Thyroid gland (tissue), 4 donors: ENCODE data around the gene WDR7. TPM values are rescaled to one million over a fixed set of nuclear protein-coding genes. Genes with fewer than 3 reads are reported as not detected.
A peak's percentile ranks its signal among the peaks of the same experiment; 100 is the strongest.

Source experiments
- DNase-seq, 2 donors: peaks; one replicate each; pipeline ENCODE4 v3.0.0-alpha.2; 2019
- H3K27ac ChIP-seq, 3 donors: fragments of 200-600 bp; sonication (generic); 1 replicate in 2 of 3; 2 replicates in 1 of 3; pipeline ENCODE4 v1.5.1; 2016 to 2019; ENCODE audit warnings: mild to moderate bottlenecking in 1 of 3, moderate library complexity in 1 of 3
- H3K27me3 ChIP-seq: fragments of 200-600 bp; sonication (generic); one replicate; pipeline ENCODE4 v1.5.1; 2019
- H3K36me3 ChIP-seq, 2 donors: fragments of 200-600 bp; sonication (generic); one replicate each; pipeline ENCODE4 v1.5.1; 2016 to 2019
- H3K4me1 ChIP-seq, 2 donors: fragments of 200-600 bp; sonication (generic); one replicate each; pipeline ENCODE4 v1.5.1; 2017 to 2019
- H3K4me3 ChIP-seq, 3 donors: fragments of 200-600 bp; sonication (generic); replicated peaks in 1 of 3; 1 replicate in 2 of 3; 2 replicates in 1 of 3; pipeline ENCODE4 v1.5.1; 2016; ENCODE audit warnings: mild to moderate bottlenecking in 1 of 3
- H3K9me3 ChIP-seq: fragments of 200-600 bp; sonication (generic); one replicate; pipeline ENCODE4 v1.5.1; 2017
- POLR2A ChIP-seq, 2 donors: fragments of 450-650 bp; IDR thresholded peaks; one replicate each; pipeline ENCODE4 v1.6.1; 2017; ENCODE audit warnings: antibody characterized with exemption in 2 of 2, mild to moderate bottlenecking in 2 of 2, moderate library complexity in 1 of 2
- WGBS, 2 donors: methylation state at CpG; one replicate each; pipeline ENCODE4 v1.1.5; 2017; 5-methylcytosine and 5-hydroxymethylcytosine counted together
- intact Hi-C: fragments of 100-400 bp; cut with DNase I; formaldehyde crosslinking; loops from one replicate; pipeline ENCODE4 v1.15.1; 2023
- total RNA-seq, 4 donors: library from RNA; depleted of rRNA; stranded (reverse); fragments of >200 nt; gene quantifications; one replicate each; pipeline ENCODE4 v1.2.3, GENCODE V29; 2016
- TF ChIP-seq, protein P1 (sequence below), 6 experiments: fragments of 200-600 bp in 3 of 6; fragments of 450-650 bp in 3 of 6; sonication (generic) in 3 of 6; IDR thresholded peaks; one replicate each; pipeline ENCODE4 v1.5.1; 2016 to 2019; ENCODE audit warnings: antibody characterized with exemption in 6 of 6, mild to moderate bottlenecking in 2 of 6, inconsistent platforms in 1 of 6, moderate library complexity in 1 of 6

The WDR7 gene
- total RNA-seq, 4 donors from 2014 or later, result 42.0 to 88.8 (median 49.6) TPM

DNA sequence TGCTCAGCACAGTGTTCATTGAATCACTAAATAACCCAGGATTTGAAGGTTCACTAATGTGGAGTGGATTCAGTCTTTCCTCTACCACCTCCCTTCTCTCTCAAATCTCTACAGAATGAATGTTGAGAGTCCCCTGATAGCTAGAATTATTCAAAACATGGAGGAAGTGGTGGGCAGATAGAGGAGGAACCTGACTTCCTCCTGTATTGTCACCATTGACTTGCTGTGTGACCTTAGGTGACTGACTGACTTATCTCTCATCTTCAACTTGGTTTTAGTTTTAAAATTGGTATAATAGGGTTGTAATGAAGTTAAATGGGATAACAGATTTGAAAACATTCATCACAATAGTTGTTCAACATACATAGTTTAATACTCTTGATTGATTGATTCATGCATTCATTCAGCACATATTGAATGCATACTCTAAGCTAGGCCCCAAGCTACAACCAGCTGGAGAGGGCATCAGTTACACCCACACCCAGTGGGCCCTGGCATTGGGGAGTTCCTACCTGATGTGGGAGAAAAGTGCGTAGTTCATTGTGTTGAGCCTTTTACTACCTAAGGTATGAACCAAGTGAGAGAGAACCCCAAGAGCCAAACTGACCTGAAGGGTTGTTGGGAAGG is 96.0 kb downstream of the WDR7 start:
- WGBS, 2 donors, result 100% methylated on average over 1 of the region's 1 CpG
- Histone ChIP-seq H3K9me3 (no peaks in the 10 kb centered on the region), H3K4me3 (no peak overlapping the region), H3K36me3 (no peaks in the 10 kb centered on the region), H3K4me1 (no peaks in the 10 kb centered on the region), H3K27ac (no peak overlapping the region), H3K27me3 (no peaks in the 10 kb centered on the region)
- no peak for DNase-seq
- TF ChIP-seq, protein P1, sequence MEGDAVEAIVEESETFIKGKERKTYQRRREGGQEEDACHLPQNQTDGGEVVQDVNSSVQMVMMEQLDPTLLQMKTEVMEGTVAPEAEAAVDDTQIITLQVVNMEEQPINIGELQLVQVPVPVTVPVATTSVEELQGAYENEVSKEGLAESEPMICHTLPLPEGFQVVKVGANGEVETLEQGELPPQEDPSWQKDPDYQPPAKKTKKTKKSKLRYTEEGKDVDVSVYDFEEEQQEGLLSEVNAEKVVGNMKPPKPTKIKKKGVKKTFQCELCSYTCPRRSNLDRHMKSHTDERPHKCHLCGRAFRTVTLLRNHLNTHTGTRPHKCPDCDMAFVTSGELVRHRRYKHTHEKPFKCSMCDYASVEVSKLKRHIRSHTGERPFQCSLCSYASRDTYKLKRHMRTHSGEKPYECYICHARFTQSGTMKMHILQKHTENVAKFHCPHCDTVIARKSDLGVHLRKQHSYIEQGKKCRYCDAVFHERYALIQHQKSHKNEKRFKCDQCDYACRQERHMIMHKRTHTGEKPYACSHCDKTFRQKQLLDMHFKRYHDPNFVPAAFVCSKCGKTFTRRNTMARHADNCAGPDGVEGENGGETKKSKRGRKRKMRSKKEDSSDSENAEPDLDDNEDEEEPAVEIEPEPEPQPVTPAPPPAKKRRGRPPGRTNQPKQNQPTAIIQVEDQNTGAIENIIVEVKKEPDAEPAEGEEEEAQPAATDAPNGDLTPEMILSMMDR (IDR thresholded peaks at IDR 0.05), result no peak
- no peak for TF ChIP-seq POLR2A (IDR thresholded peaks at IDR 0.05)
- intact Hi-C loops, result no loop called here

DNA sequence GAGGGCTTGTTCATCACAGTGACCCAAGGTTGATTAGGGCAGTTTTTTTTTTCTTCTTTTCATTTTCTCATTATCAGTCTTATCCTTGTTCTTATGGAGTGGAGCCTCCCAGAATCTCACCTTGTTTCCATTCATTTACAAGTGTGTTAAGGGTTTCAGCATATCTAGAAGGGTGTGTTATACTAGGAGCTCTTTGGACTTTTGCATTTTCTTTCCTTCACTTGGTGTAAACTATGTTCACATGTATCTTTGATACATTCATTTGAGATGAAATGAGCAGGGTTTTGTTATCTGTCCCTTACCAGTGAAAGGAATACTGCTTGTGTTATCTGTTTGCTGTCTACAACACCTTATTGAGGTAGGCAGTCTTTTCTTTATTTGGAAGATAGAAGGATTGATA is 96.7 kb downstream of the WDR7 start:
- TF ChIP-seq, protein P1 (IDR thresholded peaks at IDR 0.05), result no peak
- no peak for TF ChIP-seq POLR2A (IDR thresholded peaks at IDR 0.05)
- Histone ChIP-seq H3K4me1 (no peaks in the 10 kb centered on the region), H3K4me3 (no peak overlapping the region), H3K9me3 (no peaks in the 10 kb centered on the region), H3K27ac (no peak overlapping the region), H3K36me3 (no peaks in the 10 kb centered on the region), H3K27me3 (no peaks in the 10 kb centered on the region)
- no peak for DNase-seq
- intact Hi-C loops, result no loop called here

DNA sequence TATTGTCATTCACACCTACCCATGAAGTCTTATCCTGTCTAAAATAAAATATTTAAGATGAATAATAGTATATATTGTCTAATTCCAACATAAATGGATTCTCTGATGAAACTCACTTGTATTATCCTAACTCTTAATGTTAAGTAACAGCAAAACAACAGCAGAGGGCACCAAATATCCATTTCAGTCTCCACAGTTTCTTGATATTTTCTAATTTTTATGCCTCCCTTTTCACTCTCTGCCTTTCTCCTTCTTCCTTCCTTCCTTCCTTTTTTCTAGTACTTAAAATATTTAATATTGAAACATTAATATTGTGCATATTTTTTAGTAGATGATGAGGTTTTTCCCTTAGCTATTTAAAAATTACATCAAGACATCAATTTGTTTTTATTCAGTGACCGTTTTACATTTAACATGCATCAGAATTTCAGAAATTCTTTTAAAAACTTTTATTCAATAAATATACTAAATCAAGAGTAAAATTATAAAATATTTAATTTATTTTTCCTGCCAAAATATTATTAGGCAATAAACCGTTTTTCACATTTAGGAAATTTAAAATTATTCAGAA is 97.6 kb downstream of the WDR7 start:
- no peaks in the 10 kb centered on the region for H3K36me3 ChIP-seq
- TF ChIP-seq POLR2A (IDR thresholded peaks at IDR 0.05), result no peak
- TF ChIP-seq, protein P1 (IDR thresholded peaks at IDR 0.05), result peak in 5 of 6 experiments; percentile 33 to 68 (median 59)
- H3K4me3 ChIP-seq, result no peak overlapping the region
- H3K4me1 ChIP-seq, result no peaks in the 10 kb centered on the region
- no peaks in the 10 kb centered on the region for H3K27me3 ChIP-seq
- H3K9me3 ChIP-seq, result no peaks in the 10 kb centered on the region
- no peak for DNase-seq
- no peak overlapping the region for H3K27ac ChIP-seq
- intact Hi-C loops, result no loop called here
- WGBS, 2 donors, result 46 to 48% methylated on average over 2 of the region's 2 CpGs

DNA sequence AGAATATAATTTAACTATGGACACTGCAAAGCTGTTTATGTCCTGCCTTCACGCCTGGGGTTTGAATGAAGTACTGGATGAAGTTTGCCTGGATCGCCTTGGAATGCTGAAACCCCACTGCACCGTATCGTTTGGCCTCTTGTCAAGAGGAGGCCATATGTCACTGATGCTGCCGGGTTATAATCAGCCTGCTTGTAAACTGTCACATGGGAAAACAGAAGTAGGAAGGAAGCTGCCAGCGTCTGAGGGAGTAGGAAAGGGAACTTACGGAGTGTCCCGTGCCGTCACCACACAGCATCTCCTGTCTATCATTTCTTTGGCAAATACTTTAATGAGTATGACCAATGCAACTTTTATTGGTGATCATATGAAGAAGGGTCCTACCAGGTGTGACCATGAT is 105.8 kb downstream of the WDR7 start:
- 68 to 83% methylated on average over 9 of the region's 9 CpGs for WGBS, 2 donors
- TF ChIP-seq, protein P1 (IDR thresholded peaks at IDR 0.05), result no peak
- TF ChIP-seq POLR2A (IDR thresholded peaks at IDR 0.05), result no peak
- Histone ChIP-seq H3K9me3 (no peaks in the 10 kb centered on the region), H3K4me3 (no peak overlapping the region), H3K27me3 (no peaks in the 10 kb centered on the region), H3K4me1 (no peaks in the 10 kb centered on the region), H3K27ac (no peak overlapping the region), H3K36me3 (no peaks in the 10 kb centered on the region)
- DNase-seq, result no peak
- intact Hi-C loops, result no loop called here

DNA sequence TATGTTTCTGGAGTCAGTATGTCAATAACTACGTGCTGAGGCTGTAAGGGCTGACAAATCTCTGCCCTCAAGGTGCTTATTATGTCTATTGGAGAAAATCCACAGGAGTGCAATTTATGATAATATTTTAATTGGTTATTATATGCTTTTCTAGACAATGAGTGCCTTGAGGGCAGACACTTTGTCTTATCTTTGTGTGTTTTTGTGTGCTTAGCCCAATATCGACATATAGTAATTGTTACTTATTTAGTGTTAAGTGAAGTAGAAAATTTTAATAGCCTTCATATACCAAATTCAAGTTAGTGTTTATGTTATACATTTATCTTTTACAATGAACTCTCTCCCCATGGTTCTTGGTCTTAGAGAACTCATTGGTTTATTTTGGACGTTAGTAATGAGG is 118.9 kb downstream of the WDR7 start:
- DNase-seq, result no peak
- TF ChIP-seq, protein P1 (IDR thresholded peaks at IDR 0.05), result no peak
- TF ChIP-seq POLR2A (IDR thresholded peaks at IDR 0.05), result no peak
- Histone ChIP-seq H3K36me3 (no peaks in the 10 kb centered on the region), H3K9me3 (no peaks in the 10 kb centered on the region), H3K4me1 (no peaks in the 10 kb centered on the region), H3K27me3 (no peaks in the 10 kb centered on the region), H3K27ac (no peak overlapping the region), H3K4me3 (no peak overlapping the region)
- 82 to 97% methylated on average over 3 of the region's 3 CpGs for WGBS, 2 donors
- intact Hi-C loops, result no loop called here
